AG20443 (cell line): ENCODE measurements around the gene LGALS3.

Source experiments
- DNase-seq: peaks from one replicate; pipeline ENCODE4 v3.0.0; 2012; ENCODE audit warnings: low spot score, mixed read lengths

LGALS3 gene

DNA sequence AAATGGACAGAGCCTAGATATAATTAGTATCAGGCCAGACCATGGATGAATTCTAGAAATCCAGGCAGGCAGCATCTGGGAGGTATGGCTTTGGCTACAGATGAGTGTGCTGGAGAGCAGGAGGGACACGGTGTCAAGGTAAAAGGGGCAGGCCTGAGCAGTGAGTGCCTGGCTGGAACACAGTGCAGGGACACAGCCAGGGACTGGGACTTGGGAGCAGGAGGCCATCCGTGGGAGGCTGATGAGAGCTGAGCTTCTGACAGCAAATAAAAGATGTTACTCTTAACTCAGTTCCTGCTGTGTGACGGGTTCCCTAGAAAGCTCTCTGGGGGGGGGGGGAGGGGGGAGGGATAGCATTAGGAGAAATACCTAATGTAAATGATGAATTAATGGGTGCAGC lies 13.6 kb upstream of the LGALS3 start:
- DNase-seq = no peak

DNA sequence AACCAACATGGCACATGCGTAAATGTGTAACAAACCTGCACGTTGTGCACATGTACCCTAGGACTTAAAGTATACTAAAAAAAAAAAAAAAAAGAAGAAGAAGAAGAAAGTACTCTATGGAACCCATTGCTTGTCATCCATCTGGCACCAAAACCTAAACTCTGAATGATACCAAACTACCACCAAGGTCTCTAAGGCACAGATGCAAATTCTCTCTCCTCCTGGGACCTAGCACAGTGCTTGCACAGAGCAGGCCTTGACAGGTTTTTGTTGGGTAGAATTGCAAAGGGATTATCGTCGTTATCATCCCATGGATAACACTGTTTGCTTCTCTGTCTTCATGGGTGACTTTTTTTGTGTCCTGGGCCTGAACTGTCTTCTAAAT lies 13.2 kb upstream of the LGALS3 start:
- no peak for DNase-seq

DNA sequence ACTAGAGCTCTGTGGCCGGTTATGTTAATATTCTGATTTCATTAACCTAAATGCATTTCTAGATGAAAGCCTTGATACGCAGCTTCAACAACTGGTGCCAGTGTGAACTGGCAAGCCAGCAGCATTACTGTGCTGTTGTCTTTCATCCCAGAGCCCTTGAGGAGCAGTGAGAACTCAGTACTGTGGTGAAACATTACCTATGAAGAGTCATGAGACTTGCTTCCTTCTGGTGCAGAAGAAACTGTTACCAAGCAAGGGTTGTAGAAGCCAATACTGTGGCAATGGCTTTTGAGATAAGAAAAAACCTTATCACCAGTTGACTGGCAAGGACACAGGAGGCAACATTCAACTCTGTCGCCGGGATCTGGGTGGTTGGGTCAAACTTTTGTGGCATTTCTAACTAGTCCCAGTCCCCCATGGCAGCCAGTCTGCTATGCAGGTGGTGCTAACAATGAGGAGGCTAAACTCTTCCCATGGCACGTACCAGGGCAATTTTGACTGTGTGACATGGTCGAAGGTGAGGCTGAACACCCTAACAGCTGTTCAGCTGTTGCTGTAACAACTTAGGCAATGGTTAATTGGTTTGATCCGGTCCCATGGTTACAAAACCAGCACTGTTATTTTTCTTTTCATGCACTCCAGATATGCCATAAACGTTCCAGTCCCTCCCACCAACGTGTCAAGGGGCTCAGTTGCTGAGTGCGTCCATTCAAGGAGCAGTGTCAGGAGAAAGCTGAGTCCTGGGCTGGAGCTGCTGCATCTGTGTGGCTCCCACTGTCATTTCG lies 12.6 kb upstream of the LGALS3 start:
- no peak for DNase-seq

DNA sequence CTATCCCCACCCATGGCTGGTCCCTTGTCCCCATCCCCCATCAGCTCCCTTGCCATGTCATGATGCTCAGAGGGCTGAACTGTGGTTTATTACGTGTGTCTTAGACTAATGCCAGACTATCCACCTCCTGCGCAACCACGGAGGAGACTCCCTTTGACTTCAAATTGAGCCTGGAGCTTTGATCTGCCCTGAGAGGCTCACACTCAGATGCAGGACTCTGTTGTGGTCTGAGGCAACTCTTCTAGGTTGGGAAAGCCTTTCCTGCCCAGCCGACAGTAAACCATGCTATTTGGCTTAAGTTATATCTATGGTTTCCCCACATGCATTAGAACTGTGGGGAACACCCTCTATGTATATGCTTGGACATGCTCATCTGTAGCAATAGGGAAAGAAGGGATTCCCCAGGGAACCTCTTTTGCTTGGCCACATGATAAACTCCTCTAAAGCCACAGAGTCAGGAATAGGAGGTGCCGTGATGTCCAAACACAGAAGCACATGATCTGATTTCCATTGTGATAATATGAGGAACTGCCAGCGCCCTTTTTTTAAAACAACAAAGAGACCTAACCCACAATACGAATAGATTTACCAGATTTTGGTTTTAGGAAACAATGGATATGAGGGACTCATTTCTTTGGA lies 11.1 kb upstream of the LGALS3 start:
- DNase-seq = no peak

DNA sequence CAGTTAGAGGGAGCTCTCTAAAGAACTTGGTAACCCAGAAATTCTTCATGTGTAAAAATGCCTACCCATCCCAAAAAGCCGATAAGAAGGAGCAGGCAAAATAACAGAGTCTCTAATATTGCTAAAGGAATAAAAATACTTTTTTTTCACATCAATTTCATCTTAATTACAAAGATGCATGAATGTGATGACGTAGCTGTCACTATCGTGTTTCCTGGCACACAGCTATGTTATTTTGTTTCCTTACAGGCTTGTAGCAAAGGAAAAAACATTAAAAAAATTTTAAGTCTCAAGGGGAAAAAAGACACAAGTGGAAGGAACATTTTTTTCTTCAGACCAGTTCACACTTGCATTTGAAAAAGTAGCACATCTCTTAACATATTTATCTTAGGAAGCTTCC lies 10.3 kb upstream of the LGALS3 start:
- DNase-seq = no peak

DNA sequence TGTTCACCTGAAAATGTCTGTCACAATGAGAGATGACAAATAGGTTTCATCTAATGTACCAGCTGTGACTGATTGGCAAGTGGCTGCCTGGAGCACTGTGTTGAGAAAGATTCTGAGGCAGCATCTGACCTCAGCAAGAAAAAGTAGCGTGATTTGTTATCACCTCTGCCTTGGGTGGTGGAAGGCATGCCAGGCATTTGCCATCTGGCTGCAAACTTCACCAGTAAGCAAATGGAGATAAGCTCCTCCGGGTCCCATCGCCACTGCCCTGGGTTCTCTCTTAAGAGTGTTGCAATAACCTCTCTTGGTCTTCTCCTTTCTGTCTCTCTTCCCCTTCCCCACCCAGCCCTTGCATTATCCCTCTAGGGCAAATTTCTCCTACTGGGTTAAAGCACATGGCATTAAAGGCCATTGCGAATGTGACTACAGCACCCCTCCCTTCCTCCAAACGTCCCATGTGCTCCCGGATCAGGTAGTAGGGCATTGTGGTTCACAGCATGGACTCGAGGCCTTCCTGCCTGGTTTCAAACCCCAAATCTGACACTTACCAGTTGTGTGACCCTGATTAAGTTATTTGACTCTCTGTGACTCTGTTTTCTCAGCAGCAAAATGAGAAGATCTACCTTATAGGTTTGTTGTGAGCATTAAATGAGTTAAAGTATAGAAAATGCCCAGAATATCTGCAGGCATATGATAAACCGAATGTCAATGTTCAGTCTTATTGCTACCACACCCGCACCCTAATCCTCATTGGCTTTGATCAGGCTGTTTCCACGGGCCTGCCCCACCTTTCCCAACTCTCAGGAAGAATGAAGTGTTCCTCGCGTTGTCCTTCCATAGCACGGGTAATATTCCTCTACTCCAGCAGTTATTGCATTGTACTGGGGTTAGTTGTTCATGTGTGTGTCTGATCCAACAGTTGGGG lies 8.2 kb upstream of the LGALS3 start:
- no peak for DNase-seq

DNA sequence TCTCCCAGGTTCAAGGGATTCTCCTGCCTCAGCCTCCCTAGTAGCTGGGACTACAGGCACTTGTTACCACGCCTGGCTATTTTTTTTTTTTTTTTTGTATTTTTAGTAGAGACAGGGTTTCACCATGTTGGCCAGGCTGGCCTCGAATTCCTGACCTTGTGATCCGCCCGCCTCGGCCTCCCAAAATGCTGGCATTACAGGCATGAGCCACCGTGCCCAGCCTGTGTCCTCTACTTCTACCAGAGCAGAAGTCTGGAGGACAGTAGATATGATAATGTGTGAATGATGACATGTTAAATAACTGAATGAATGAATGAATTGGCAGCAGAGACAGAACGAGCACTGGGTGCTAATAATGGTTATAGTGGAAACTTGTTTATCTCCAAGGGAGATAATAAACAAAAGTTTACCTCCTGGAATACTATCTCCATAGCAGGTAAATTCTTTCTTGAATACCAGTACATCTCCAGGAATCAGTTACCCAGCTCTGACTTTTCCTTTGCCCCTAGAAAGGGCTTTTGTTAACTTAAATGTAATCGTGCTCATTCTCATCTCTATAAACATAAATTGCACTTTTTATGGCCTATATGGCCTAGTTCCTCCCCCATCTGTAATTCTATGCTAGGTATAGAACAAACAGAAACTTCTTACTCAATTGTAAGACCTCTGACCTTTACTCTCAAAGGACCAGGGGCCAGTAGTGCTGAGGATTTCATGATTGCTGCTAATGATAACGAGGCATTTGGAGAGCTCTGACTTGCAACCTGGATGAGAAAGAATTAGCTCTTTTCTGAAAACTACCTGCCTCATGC lies 7.2 kb upstream of the LGALS3 start:
- no peak for DNase-seq

DNA sequence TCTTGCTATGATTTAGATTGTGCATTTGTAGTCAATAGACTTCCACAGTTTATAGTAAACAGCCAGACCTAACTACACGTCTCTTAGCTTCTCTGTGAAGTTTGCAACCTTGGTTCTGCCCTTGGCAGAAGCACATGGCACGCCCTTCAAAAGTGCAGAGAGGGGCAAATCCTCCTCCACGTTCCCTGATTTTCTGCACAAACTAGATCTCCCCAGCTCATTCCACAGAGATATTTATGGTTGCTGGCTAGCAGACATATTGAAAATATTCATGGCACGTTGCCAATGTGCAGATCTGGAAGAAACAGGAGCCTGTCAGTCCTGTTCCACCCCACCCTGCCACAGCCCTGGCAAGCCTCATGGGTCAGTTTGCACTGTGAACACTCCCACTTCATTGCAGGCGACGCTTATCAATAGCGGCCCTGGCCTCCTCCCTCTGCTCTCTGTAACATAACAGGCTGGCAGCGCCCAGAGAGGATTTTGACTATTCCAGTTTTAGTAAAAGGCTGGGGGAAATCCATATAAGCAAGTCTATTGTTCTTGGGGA lies 6.5 kb upstream of the LGALS3 start:
- peak; percentile 25 for DNase-seq

DNA sequence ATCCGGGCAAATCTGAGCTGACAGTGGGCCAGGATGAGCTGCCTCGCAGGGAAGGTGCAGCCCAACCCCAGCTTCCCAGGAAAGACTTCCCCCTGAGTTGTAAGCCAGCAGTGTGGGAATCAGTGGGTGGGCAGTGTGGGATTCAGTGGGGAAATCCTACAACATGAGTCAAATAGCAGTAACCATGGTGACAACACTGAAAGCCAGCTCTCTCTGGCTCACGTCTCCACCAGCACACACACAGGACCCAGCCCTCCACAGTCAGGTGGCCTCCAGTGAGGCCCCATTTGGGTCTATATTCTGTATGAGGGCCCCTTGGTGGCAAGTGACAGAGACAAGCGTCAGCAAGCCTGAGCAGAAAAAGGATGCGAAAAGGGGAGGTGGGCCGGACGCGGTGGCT lies 6.0 kb upstream of the LGALS3 start:
- peak; percentile 86 for DNase-seq

DNA sequence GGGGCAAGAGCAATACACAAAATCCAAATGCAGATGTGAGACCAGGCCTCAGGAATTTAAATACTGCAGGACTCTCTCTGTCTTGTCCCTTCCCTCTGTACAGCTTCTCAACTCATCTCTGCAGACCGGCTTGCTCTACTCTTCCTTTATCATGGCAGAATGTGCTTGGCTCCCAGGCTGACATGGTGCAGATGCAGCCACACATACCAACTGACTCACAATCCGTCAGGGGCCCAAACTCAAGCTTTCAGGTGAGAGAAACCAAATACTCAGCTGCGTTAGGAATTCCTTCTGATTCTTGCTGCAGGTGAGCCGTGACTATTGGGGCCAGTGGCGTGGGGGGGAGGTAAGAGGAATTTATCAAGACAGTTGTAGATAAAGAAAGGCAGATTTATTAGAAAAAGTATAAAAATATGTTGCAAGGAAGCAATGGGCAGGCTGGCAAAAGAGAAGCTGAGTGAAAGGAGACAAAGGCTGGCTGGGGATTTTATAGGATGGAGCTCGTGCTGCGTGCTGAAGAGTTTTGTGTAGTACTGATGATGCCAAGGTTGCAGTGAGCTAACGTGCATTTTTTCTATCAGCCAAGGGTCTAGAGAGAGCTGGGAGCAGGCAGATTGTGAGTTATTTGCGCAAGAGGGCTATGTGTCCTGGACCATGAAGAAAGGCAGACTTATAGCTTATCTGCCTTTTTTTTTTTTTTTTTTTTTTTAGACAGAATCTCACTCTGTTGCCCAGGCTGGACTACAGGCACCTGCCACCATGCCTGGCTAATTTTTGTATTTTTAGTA lies 5.0 kb upstream of the LGALS3 start:
- DNase-seq = no peak

DNA sequence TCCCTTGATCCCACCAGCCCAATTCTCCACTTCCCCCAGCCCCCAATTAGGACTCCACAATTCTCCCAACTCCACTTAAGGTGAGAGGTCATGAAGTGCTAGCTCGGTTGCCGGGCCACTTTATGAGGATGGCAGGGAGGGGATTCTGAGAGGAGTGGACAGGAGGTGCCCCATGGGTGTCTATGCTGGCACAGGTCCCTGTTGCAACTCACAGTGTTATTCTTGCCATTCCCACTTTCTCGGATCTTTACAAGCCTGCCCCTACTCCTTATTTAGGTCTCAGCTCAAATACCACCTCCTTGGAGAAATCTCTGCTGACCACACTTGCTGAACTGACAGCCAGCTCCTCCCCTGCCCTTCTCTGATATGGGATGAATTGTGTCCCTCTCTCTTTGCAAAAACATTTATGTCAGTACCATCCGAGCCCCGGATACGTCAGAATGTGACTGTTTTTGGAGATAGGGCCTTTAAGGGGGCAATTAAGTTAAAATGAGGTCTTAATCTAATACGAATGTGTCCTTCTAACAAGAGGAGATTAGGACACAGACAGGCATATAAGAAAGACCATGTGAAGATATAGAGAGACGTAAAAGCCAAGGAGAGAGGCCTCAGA lies 4.2 kb upstream of the LGALS3 start:
- no peak for DNase-seq

DNA sequence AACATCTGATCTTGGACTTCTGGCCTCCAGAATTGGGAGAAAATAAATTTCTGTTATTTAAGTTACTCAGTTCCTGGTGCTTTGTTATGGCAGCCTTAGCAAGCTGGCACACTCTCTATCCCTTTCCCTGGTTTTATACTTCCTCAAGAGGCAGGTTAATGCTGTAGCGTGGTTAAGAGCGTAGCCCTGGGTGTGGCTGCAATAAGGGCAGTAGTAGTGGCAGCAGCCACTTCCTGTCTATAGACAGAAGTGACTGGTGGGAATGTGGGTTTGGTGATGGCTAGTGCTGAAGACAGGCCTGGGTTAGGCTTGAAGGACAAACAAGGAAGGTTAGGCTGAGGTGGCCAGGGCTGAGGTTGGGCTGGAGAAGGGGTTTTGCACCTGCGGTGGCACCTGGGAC lies 3.6 kb upstream of the LGALS3 start:
- DNase-seq = no peak

DNA sequence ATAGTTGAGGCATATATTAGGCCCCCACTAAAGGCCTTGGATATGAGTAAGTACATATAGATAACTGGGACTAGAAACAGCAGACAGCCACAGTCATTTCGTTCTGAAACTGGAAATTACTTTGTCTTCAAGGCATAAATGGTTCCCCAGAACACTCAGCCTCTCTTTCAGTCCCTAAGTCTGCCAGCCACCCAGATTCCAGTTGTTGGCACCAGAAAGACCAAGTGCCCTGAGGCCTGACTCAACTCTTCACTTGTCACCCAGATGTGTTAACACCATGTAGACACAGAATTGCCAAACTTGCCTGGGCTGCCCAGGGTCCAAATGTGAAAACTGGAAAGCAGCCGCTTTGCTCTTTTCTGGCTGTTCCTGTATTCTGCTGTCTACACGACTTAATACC lies 3.0 kb upstream of the LGALS3 start:
- no peak for DNase-seq

DNA sequence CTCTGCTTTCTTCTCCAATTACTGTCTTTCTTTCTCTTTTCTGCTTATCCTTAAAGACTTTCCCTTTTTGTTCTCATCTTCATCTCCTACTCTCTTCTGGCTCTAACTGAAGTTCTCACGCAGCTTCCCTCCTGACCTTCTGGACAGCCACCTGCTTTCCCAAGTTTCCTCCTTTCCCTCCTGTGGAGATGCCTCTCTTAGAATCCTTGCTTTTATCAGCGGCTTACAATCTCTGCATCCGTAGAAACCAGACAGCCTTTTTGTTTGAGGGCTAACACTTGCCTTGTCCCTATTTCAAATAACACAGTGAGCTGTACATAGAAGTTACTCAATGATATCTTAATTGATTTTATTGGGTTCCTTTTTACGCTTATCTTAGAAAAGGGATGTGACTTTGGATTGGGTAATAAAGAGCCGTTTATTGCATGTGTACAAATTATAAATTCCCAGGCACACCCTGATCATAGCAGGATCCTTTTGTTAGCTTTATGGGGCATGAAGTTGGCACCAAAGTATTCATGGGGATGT lies 2.1 kb upstream of the LGALS3 start:
- no peak for DNase-seq

DNA sequence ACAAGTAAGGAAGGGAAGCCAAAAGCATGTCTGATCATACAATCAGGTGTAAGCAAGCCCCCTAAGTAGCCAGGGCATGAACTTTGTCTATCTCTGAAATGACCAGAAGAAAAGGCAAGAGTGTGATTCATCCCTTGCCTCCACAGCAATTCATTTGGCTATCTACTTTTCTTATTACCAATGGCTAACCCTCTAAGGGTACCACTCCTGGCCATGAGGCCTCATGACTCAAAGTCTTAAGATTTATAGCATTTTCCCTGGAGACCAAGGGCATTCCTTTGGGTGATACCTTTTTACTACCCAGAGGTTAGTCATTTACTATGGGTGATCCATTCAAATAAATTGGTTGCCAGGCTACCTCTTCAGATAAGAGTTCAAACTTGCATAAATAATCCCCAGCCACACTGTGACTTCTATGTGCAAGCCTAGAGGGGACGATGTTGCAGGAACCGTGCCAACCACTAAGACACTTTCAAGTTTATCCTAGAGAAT lies 1.5 kb upstream of the LGALS3 start:
- DNase-seq = no peak

DNA sequence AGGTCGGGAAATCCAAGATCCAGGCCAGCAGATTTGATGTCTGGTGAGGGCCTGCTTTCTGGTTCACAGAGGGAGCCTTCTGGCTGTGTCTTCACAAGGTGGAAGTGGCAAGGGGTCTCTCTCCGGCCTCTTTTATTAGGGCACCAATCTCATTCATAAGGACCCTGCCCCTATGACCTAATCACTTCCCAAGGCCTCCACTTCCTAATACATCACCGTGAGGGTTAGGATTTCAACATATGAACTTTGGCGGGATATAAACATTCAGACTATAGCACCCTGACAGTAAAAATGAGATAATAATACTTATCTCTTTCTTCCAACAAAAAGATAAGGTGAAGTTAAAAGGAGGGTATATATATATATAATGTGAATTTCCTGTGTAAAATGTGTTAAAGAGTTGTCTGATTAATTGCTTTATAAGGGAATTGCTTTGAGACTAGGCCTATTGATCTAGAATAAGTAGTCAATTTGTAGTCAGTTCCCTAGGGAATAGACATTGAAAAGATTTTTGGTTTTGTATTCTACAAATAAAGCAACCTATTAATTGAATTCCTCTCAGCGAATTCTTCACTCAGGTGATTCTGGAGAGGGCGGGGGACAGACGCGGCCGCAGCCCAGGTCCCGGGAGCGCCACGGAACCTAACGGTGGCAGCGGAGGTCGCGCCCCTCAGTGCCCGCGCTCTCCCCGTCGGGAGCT lies 516 bp upstream of the LGALS3 start:
- DNase-seq = no peak

DNA sequence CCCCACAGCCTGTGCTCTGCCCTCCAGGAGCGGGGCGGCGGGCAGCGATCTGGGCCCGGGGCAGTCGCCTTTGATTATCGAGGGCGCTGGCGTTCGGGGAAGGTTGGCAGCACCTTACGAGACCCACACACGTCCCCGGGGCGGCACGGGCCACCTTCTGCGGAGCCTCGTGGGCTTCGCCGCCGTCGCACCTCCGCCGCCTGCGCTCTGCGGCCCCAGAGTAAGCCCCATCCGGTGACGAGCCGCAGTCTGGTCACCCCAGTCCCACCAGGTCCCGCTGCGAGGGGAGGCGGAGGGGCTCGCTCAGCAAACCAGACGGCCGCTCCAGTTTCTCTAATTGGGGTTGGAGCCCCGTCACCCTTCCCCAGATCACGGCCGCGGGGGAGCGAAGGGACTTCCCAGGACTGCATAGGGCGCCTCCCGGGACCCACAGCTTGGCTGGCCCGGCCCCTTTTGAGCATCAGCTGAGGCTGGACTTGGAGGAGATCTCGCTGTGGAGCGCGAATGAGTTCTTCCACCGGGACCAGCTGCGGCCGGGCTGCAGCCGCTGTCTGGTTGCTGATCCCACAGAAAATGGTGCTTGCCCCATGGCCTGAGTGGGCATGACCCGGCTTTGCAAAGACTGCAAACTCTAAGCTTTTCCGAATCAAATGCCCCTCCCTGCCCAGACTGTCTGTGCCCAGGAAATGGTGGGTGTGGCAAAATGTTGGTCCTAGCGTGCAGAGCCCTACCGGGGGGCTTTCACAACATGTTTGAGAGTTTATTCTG lies 560 bp downstream of the LGALS3 start:
- DNase-seq = peak; percentile 82

DNA sequence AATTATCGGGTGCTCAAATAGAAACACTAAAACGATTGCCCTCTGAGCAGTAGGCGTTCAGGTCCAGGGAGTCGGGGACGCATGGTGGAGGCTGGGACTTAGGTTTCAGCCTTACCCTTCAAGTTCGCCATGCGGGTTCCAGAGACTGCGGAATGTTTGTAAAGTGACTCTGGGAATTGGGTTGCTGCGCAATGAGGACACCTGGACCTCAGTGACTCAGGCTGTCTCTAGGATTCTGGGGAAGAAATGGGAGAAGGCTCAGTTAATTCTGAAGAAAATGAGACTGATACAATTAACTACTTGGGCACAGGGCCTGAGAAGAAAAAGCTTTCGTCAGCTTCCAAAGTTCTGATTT lies 1.1 kb downstream of the LGALS3 start:
- peak; percentile 51 for DNase-seq
